HepG2 (cell line): ENCODE measurements around the gene PRR5L. TPM values are rescaled to one million over a fixed set of nuclear protein-coding genes. Genes with fewer than 3 reads are reported as not detected.

Experiments
- ATAC-seq: fragments of 200-7000 bp; cut with Tn5 transposase; 3 replicates; pipeline ENCODE4 v1.9.1; 2020; ENCODE audit warnings: mild to moderate bottlenecking, moderate library complexity
- BruUV-seq: library from RNA; stranded (reverse); fragments of 400-500 nt; replicated peaks from 2 replicates; lab custom pipeline; 2021; lab: Mats Ljungman, UMichigan
- CTCF ChIA-PET: fragments of 300-600 bp; formaldehyde crosslinking; extraction: SDS; loops from one replicate; lab custom pipeline; 2021; ENCODE audit warnings: low total read pairs, inconsistent platforms, low intra/inter-chr PET ratio; lab: Yijun Ruan, JAX
- POLR2A ChIA-PET: fragments of 350-600 bp; sonication (Branson Sonifier 250); formaldehyde crosslinking; loops from one replicate; lab custom pipeline; 2020; ENCODE audit warnings: antibody characterized with exemption, inconsistent platforms; lab: Yijun Ruan, JAX
- DNase-seq: peaks from one replicate; pipeline ENCODE4 v3.0.0-alpha.2; 2015; ENCODE audit warnings: low spot score
- FAIRE-seq: peaks from 3 replicates; lab custom pipeline; 2011; peaks lifted over from hg19 to GRCh38; lab: Jason Lieb, UNC
- H2AFZ ChIP-seq: one replicate; pipeline ENCODE4 v1.6.1; 2011; ENCODE audit warnings: low read length, inconsistent platforms
- H3K27ac ChIP-seq: fragments of 300-600 bp; 3 replicates; pipeline ENCODE4 v1.8.0; 2011; ENCODE audit warnings: mixed run types, mild to moderate bottlenecking, mixed read lengths, low read length, inconsistent platforms; ENCODE audit not compliant: insufficient read depth; ENCODE audit errors: extremely low read length
- H3K27me3 ChIP-seq, 2 experiments: fragments of 200-600 bp in 1 of 2; 2 replicates in 1 of 2; 3 replicates in 1 of 2; pipeline versions ENCODE4 v1.6.0 to v1.8.0; 2011; ENCODE audit warnings: low read length in 2 of 2, mild to moderate bottlenecking in 2 of 2, moderate library complexity in 2 of 2, inconsistent platforms in 1 of 2; ENCODE audit not compliant: insufficient read depth in 2 of 2, control insufficient read depth in 1 of 2
- H3K36me3 ChIP-seq, 2 experiments: fragments of 200-600 bp in 1 of 2; replicated peaks in 1 of 2; 2 replicates in 1 of 2; 3 replicates in 1 of 2; pipeline versions ENCODE4 v1.5.1 to v1.8.0; 2011; ENCODE audit warnings: low read length in 2 of 2, inconsistent platforms in 1 of 2; ENCODE audit not compliant: insufficient read depth in 2 of 2, control insufficient read depth in 1 of 2
- H3K4me1 ChIP-seq: 2 replicates; pipeline ENCODE4 v1.5.1; 2012; ENCODE audit warnings: low read length, inconsistent platforms; ENCODE audit not compliant: insufficient read depth
- H3K4me2 ChIP-seq: 2 replicates; pipeline ENCODE4 v1.6.0; 2011; ENCODE audit warnings: low read depth, low read length, inconsistent platforms
- H3K4me3 ChIP-seq, 3 experiments: fragments of 200-600 bp in 1 of 3; sonication (generic), shearing (Covaris generic) in 1 of 3; replicated peaks in 1 of 3; 2 replicates each; pipeline ENCODE4 v1.5.1; 2011 to 2016; ENCODE audit warnings: low read length in 3 of 3, inconsistent platforms in 2 of 3, low read depth in 2 of 3, mild to moderate bottlenecking in 2 of 3, control low read depth in 1 of 3, mixed read lengths in 1 of 3; ENCODE audit not compliant: insufficient read depth in 1 of 3
- H3K79me2 ChIP-seq: one replicate; pipeline ENCODE4 v1.6.1; 2011; ENCODE audit warnings: low read length, inconsistent platforms; ENCODE audit not compliant: insufficient read depth
- H3K9ac ChIP-seq: 2 replicates; pipeline ENCODE4 v1.6.0; 2011; ENCODE audit warnings: mild to moderate bottlenecking, low read depth, low read length, inconsistent platforms; ENCODE audit not compliant: insufficient read depth
- H3K9me3 ChIP-seq: 2 replicates; pipeline ENCODE4 v1.5.1; 2012; ENCODE audit warnings: mild to moderate bottlenecking, low read length
- H4K20me1 ChIP-seq: 2 replicates; pipeline ENCODE4 v1.6.0; 2011; ENCODE audit warnings: inconsistent platforms, mild to moderate bottlenecking, low read length, moderate library complexity; ENCODE audit not compliant: insufficient read depth
- BCL3 ChIP-seq: sonication (generic); formaldehyde crosslinking; IDR thresholded peaks from 2 replicates; pipeline ENCODE4 v1.5.1; 2020; ENCODE audit warnings: mild to moderate bottlenecking, missing genetic modification reagents, moderate library complexity
- CCAR2 ChIP-seq: fragments of 200-400 bp; formaldehyde crosslinking; optimal IDR thresholded peaks from 2 replicates; pipeline ENCODE3; 2018; ENCODE audit warnings: low read depth, mild to moderate bottlenecking, low read length, moderate library complexity
- MTA3 ChIP-seq: sonication (generic); formaldehyde crosslinking; IDR thresholded peaks from 2 replicates; pipeline ENCODE4 v1.4.0; 2020; ENCODE audit warnings: missing genetic modification reagents
- ONECUT2 ChIP-seq: sonication (generic); formaldehyde crosslinking; IDR thresholded peaks from 2 replicates; pipeline ENCODE4 v1.4.0; 2020; ENCODE audit warnings: missing genetic modification reagents
- PRMT3 ChIP-seq: sonication (generic); formaldehyde crosslinking; IDR thresholded peaks from 2 replicates; pipeline ENCODE4 v1.8.1; 2022; ENCODE audit warnings: low read depth, mild to moderate bottlenecking, moderate library complexity, missing genetic modification reagents, borderline replicate concordance
- RFX3 ChIP-seq: IDR thresholded peaks from 2 replicates; pipeline ENCODE4 v1.6.1; 2016; ENCODE audit warnings: missing biosample characterization, missing genetic modification reagents
- TBX2 ChIP-seq: sonication (generic); formaldehyde crosslinking; IDR thresholded peaks from 2 replicates; pipeline ENCODE4 v1.5.0; 2020; ENCODE audit warnings: missing genetic modification reagents, mild to moderate bottlenecking, borderline replicate concordance
- ZNF567 ChIP-seq: sonication (generic); formaldehyde crosslinking; IDR thresholded peaks from 2 replicates; pipeline ENCODE4 v1.8.1; 2023; ENCODE audit warnings: mild to moderate bottlenecking, missing genetic modification reagents, borderline replicate concordance
- ZSCAN5A ChIP-seq: sonication (generic); formaldehyde crosslinking; IDR thresholded peaks from 2 replicates; pipeline ENCODE4 v1.8.0; 2022; ENCODE audit warnings: mild to moderate bottlenecking, missing genetic modification reagents, borderline replicate concordance
- WGBS: methylation state at CpG from one replicate; pipeline ENCODE4 v1.1.6; 2017; ENCODE audit warnings: low lambda C conversion rate; 5-methylcytosine and 5-hydroxymethylcytosine counted together
- in situ Hi-C: cut with HindIII; loops from 2 replicates; pipeline ENCODE4 v1.10.0; 2017; ENCODE audit warnings: low pct_unique_long_range_greater_than_20kb; ENCODE audit not compliant: extremely low pct_ligation_motif_present
- intact Hi-C: fragments of 100-400 bp; cut with micrococcal nuclease; formaldehyde crosslinking; loops from one replicate; pipeline ENCODE4 v1.10.0; 2022; ENCODE audit not compliant: unreplicated experiment
- polyA plus RNA-seq, 8 experiments: library from polyadenylated mRNA; depleted of rRNA in 3 of 8; stranded (reverse) in 7 of 8; unstranded in 1 of 8; fragments of >200 nt; fragmentation: Illumina TruSeq in 4 of 8; extraction: Trizol in 4 of 8; gene quantifications; 2 replicates each; pipeline versions ENCODE4 v1.2.1 to v1.2.3, GENCODE V29; 2011 to 2016; ENCODE audit warnings: low read depth in 4 of 8, missing spikeins in 1 of 8, mixed read lengths in 1 of 8; ENCODE audit not compliant: insufficient read depth in 1 of 8
- total RNA-seq, 5 experiments: library from RNA; depleted of rRNA; stranded (reverse); fragments of >200 nt; fragmentation: Illumina TruSeq; extraction: Trizol; gene quantifications; 2 replicates each; pipeline ENCODE4 v1.2.3, GENCODE V29; 2016; ENCODE audit warnings: low read depth in 1 of 5
- TF ChIP-seq, protein P1 (sequence below): sonication (generic); formaldehyde crosslinking; IDR thresholded peaks from one replicate; pipeline ENCODE4 v1.5.1; 2020; ENCODE audit warnings: mild to moderate bottlenecking, missing genetic modification reagents; ENCODE audit errors: not compliant biosample characterization
- TF ChIP-seq, protein P2 (sequence below): sonication (generic); formaldehyde crosslinking; IDR thresholded peaks from 2 replicates; pipeline ENCODE4 v1.4.0; 2020; ENCODE audit warnings: mild to moderate bottlenecking, missing genetic modification reagents

PRR5L gene
- total and polyA plus RNA-seq, 2 of the 13 experiments (the other 11 are each of a cell fraction or from before 2014, with no cell fraction given), result 0.16 TPM; not detected in 1

- Histone ChIP-seq H3K36me3 (no peaks in the 10 kb centered on the region), H2AFZ (no peak overlapping the region), H3K27ac (no peak overlapping the region), H3K4me2 (no peak overlapping the region), H3K4me1 (no peaks in the 10 kb centered on the region), H3K79me2 (no peaks in the 10 kb centered on the region), H3K27me3 (peaks cover 1 to 4% of the 10 kb centered on the region in 2 experiments; a peak in 2 of 5 replicates), H3K9me3 (no peaks in the 10 kb centered on the region), H3K4me3 (no peak overlapping the region), H3K9ac (no peak overlapping the region), H4K20me1 (no peaks in the 10 kb centered on the region)
- WGBS, result 0% methylated on average over 1 of the region's 1 CpG
- in situ Hi-C loops (loop anchor here (10.0 kb wide), 1 partner anchor 170 kb away; no protein-coding TSS in a partner anchor), intact Hi-C loops (no loop called here)
- POLR2A ChIA-PET, result no interaction called here
- no peak for ATAC-seq
- no peak for DNase-seq
- no TSS peak for BruUV-seq
- CTCF ChIA-PET, result no interaction called here
- no peak for FAIRE-seq
- no peak for TF ChIP-seq ZSCAN5A
- TF ChIP-seq, protein P1, sequence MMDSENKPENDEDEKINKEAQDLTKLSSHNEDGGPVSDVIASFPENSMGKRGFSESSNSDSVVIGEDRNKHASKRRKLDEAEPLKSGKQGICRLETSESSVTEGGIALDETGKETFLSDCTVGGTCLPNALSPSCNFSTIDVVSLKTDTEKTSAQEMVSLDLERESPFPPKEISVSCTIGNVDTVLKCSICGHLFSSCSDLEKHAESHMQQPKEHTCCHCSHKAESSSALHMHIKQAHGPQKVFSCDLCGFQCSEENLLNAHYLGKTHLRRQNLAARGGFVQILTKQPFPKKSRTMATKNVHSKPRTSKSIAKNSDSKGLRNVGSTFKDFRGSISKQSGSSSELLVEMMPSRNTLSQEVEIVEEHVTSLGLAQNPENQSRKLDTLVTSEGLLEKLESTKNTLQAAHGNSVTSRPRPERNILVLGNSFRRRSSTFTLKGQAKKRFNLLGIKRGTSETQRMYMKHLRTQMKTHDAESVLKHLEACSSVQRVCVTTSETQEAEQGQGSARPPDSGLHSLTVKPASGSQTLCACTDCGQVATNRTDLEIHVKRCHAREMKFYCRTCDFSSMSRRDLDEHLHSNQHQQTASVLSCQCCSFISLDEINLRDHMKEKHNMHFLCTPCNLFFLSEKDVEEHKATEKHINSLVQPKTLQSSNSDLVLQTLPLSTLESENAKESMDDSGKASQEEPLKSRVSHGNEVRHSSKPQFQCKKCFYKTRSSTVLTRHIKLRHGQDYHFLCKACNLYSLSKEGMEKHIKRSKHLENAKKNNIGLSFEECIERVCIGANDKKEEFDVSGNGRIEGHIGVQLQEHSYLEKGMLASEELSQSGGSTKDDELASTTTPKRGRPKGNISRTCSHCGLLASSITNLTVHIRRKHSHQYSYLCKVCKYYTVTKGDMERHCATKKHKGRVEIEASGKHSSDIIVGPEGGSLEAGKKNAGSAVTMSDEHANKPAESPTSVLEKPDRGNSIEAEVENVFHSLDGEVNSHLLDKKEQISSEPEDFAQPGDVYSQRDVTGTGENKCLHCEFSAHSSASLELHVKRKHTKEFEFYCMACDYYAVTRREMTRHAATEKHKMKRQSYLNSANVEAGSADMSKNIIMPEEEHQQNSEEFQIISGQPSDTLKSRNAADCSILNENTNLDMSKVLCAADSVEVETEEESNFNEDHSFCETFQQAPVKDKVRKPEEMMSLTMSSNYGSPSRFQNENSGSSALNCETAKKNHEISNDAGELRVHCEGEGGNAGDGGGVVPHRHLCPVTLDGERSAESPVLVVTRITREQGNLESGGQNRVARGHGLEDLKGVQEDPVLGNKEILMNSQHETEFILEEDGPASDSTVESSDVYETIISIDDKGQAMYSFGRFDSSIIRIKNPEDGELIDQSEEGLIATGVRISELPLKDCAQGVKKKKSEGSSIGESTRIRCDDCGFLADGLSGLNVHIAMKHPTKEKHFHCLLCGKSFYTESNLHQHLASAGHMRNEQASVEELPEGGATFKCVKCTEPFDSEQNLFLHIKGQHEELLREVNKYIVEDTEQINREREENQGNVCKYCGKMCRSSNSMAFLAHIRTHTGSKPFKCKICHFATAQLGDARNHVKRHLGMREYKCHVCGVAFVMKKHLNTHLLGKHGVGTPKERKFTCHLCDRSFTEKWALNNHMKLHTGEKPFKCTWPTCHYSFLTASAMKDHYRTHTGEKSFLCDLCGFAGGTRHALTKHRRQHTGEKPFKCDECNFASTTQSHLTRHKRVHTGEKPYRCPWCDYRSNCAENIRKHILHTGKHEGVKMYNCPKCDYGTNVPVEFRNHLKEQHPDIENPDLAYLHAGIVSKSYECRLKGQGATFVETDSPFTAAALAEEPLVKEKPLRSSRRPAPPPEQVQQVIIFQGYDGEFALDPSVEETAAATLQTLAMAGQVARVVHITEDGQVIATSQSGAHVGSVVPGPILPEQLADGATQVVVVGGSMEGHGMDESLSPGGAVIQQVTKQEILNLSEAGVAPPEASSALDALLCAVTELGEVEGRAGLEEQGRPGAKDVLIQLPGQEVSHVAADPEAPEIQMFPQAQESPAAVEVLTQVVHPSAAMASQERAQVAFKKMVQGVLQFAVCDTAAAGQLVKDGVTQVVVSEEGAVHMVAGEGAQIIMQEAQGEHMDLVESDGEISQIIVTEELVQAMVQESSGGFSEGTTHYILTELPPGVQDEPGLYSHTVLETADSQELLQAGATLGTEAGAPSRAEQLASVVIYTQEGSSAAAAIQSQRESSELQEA (CRISPR knock-in tag), result no peak
- no peak for TF ChIP-seq BCL3 (CRISPR knock-in tag)
- no peak for TF ChIP-seq RFX3 (CRISPR knock-in tag)
- no peak for TF ChIP-seq MTA3
- no peak for TF ChIP-seq TBX2
- TF ChIP-seq, protein P2, sequence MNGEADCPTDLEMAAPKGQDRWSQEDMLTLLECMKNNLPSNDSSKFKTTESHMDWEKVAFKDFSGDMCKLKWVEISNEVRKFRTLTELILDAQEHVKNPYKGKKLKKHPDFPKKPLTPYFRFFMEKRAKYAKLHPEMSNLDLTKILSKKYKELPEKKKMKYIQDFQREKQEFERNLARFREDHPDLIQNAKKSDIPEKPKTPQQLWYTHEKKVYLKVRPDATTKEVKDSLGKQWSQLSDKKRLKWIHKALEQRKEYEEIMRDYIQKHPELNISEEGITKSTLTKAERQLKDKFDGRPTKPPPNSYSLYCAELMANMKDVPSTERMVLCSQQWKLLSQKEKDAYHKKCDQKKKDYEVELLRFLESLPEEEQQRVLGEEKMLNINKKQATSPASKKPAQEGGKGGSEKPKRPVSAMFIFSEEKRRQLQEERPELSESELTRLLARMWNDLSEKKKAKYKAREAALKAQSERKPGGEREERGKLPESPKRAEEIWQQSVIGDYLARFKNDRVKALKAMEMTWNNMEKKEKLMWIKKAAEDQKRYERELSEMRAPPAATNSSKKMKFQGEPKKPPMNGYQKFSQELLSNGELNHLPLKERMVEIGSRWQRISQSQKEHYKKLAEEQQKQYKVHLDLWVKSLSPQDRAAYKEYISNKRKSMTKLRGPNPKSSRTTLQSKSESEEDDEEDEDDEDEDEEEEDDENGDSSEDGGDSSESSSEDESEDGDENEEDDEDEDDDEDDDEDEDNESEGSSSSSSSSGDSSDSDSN (CRISPR knock-in tag), result no peak
- no peak for TF ChIP-seq PRMT3
- no peak for TF ChIP-seq CCAR2
- TF ChIP-seq ONECUT2 (CRISPR knock-in tag), result no peak
- TF ChIP-seq ZNF567, result no peak
These were observed 8.3 kb downstream of the PRR5L start for GRCh38 chr11:36304351-36304750.
